GM18909 (cell line): ENCODE results near the gene SPATA21.
"Not testable (repeated sequence)": the region's sequence is repeated elsewhere in the genome, so short reads cannot be mapped to it uniquely, and the experiment has no call there.

Experiments
- ATAC-seq: cut with Tn5 transposase; IDR thresholded peaks from one replicate; pipeline ENCODE4 v1.9.1; 2021; ENCODE audit warnings: mild to moderate bottlenecking; ENCODE audit not compliant: unreplicated experiment, poor library complexity

SPATA21 gene

GRCh38 chr1:16436946-16437474 is at the start of gene SPATA21:
Gene SPATA21, minus strand, starts transcription at chr1:16437424. Its CDS starts 6,053 bp downstream, at chr1:16431371.
- ATAC-seq: no peak

GRCh38 chr1:16487011-16487410 is 49.8 kb upstream of the SPATA21 start:
- ATAC-seq: not testable (repeated sequence)

GRCh38 chr1:16486316-16486715 is 49.1 kb upstream of the SPATA21 start:
- not testable (repeated sequence) for ATAC-seq

GRCh38 chr1:16484931-16485330 is 47.7 kb upstream of the SPATA21 start:
- ATAC-seq: no peak

GRCh38 chr1:16484501-16484835 is 47.2 kb upstream of the SPATA21 start:
- no peak for ATAC-seq

GRCh38 chr1:16483639-16484500 is 46.6 kb upstream of the SPATA21 start:
- not testable (repeated sequence) for ATAC-seq

- not testable (repeated sequence) for ATAC-seq
Measured at GRCh38 chr1:16483146-16483545, 45.9 kb upstream of the SPATA21 start.

- ATAC-seq: no peak
Measured at GRCh38 chr1:16478091-16478490, 40.9 kb upstream of the SPATA21 start.

- ATAC-seq: not testable (repeated sequence)
Measured at GRCh38 chr1:16475771-16476770, 38.8 kb upstream of the SPATA21 start.

GRCh38 chr1:16474891-16475290 is 37.7 kb upstream of the SPATA21 start:
- not testable (repeated sequence) for ATAC-seq

- ATAC-seq: no peak
Measured at GRCh38 chr1:16474166-16474800, 37.1 kb upstream of the SPATA21 start.

GRCh38 chr1:16468558-16468957 is 31.3 kb upstream of the SPATA21 start:
- no peak for ATAC-seq

GRCh38 chr1:16464917-16465625 is 27.8 kb upstream of the SPATA21 start:
- no peak for ATAC-seq

- no peak for ATAC-seq
Measured at GRCh38 chr1:16462773-16463330, 25.6 kb upstream of the SPATA21 start.

GRCh38 chr1:16461681-16462080 is 24.5 kb upstream of the SPATA21 start:
- no peak for ATAC-seq

GRCh38 chr1:16459352-16459925 is 22.2 kb upstream of the SPATA21 start:
- no peak for ATAC-seq

- no peak for ATAC-seq
Measured at GRCh38 chr1:16458831-16459230, 21.6 kb upstream of the SPATA21 start.

- not testable (repeated sequence) for ATAC-seq
Measured at GRCh38 chr1:16456151-16456550, 18.9 kb upstream of the SPATA21 start.

- ATAC-seq: not testable (repeated sequence)
Measured at GRCh38 chr1:16454909-16455308, 17.7 kb upstream of the SPATA21 start.
